ENCODE measurements around the gene MASP2. TPM values are rescaled to one million over a fixed set of nuclear protein-coding genes. Genes with fewer than 3 reads are reported as not detected.

Gene MASP2
- total RNA-seq, 1 donor from 2014 or later = not detected

GRCh38 chr1:11031624-11032262 lies 15.3 kb downstream of the MASP2 start:
- no peak for DNase-seq (ENCODE audit: low read depth)
- TF ChIP-seq, protein P1, sequence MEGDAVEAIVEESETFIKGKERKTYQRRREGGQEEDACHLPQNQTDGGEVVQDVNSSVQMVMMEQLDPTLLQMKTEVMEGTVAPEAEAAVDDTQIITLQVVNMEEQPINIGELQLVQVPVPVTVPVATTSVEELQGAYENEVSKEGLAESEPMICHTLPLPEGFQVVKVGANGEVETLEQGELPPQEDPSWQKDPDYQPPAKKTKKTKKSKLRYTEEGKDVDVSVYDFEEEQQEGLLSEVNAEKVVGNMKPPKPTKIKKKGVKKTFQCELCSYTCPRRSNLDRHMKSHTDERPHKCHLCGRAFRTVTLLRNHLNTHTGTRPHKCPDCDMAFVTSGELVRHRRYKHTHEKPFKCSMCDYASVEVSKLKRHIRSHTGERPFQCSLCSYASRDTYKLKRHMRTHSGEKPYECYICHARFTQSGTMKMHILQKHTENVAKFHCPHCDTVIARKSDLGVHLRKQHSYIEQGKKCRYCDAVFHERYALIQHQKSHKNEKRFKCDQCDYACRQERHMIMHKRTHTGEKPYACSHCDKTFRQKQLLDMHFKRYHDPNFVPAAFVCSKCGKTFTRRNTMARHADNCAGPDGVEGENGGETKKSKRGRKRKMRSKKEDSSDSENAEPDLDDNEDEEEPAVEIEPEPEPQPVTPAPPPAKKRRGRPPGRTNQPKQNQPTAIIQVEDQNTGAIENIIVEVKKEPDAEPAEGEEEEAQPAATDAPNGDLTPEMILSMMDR (conservative IDR thresholded peaks at IDR 0.05; ENCODE audit: low read depth, low read length) = no peak
- no peak overlapping the region for H3K4me3 ChIP-seq (ENCODE audit: low read depth, low read length)

DNA sequence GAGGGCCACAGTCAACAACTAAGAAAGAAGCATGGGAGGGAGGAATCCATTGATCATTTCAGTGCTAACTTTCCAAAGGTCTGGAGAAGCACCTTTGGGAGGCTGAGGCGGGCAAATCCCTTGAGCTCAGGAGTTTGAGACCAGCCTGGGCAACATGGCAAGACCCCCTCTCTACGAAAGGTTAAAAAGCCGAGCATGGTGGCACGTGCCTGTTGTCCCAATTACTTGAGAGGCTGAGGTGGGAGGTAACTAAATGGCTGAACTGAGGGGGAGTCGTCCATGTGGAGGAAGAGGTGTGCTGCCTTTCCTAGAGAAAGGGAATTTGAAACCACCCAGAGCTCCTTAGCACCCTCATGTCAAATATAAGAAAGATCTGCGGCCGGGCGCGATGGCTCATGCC lies 16.2 kb downstream of the MASP2 start:
- TF ChIP-seq, protein P1 (conservative IDR thresholded peaks at IDR 0.05; ENCODE audit: low read depth, low read length) = no peak
- no peak overlapping the region for H3K4me3 ChIP-seq (ENCODE audit: low read depth, low read length)
- DNase-seq (ENCODE audit: low read depth) = no peak

- TF ChIP-seq, protein P1 (conservative IDR thresholded peaks at IDR 0.05; ENCODE audit: low read depth, low read length) = no peak
- no peak overlapping the region for H3K4me3 ChIP-seq (ENCODE audit: low read depth, low read length)
- no peak for DNase-seq (ENCODE audit: low read depth)
Observed at GRCh38 chr1:11028018-11028417, 19.0 kb downstream of the MASP2 start.

GRCh38 chr1:11027316-11027715 lies 19.7 kb downstream of the MASP2 start:
- DNase-seq (ENCODE audit: low read depth) = no peak
- no peak overlapping the region for H3K4me3 ChIP-seq (ENCODE audit: low read depth, low read length)
- TF ChIP-seq, protein P1 (conservative IDR thresholded peaks at IDR 0.05; ENCODE audit: low read depth, low read length) = no peak

DNA sequence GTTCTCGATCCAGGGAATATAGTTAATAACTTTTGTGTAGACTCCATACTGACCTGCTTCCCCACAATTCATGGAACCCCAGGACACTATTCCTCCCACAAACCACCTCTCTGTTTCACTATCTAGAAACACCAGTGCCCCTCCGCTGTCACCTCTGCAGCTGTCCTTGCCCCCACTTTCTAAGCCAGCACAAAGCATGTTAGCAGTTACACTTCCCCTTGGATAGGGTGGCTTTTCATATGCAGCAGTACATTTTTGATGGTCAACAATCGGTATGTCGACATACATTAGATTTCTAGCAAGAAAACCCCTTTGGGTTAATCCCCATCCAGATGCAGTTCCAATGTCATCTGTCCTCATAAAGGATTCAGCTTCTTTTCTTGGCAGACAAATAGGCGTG lies 20.1 kb downstream of the MASP2 start:
- H3K4me3 ChIP-seq (ENCODE audit: low read depth, low read length) = no peak overlapping the region
- TF ChIP-seq, protein P1 (conservative IDR thresholded peaks at IDR 0.05; ENCODE audit: low read depth, low read length) = no peak
- DNase-seq (ENCODE audit: low read depth) = no peak

- TF ChIP-seq, protein P1 (conservative IDR thresholded peaks at IDR 0.05; ENCODE audit: low read depth, low read length) = no peak
- no peak overlapping the region for H3K4me3 ChIP-seq (ENCODE audit: low read depth, low read length)
- no peak for DNase-seq (ENCODE audit: low read depth)
Observed at GRCh38 chr1:11026052-11026451, 21.0 kb downstream of the MASP2 start.

DNA sequence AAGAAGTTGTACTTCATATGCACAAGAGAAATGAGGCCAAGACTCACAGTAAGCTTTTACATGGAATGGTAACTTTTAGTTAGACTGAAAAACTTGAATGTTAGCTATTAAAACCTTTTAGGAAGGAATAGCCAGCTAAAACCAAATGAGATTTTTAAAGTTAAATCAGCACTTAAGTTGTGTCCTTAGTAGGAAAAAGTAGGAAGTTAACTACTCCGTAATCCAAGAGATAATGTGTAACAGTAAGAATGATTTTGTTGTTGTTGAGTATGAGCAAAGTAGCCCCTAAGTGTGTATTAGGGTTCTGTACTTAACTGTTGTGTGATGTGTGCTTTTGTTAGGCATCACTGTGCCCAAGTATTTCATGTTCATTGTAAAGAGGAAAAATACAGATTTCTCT lies 21.4 kb downstream of the MASP2 start:
- H3K4me3 ChIP-seq (ENCODE audit: low read depth, low read length) = no peak overlapping the region
- no peak for DNase-seq (ENCODE audit: low read depth)
- TF ChIP-seq, protein P1 (conservative IDR thresholded peaks at IDR 0.05; ENCODE audit: low read depth, low read length) = no peak
